Psoas muscle (tissue), 8 donors: ENCODE data around the gene PTPN3. TPM values are rescaled to one million over a fixed set of nuclear protein-coding genes. Genes with fewer than 3 reads are reported as not detected.

Experiments used
- ATAC-seq, 4 donors: fragments of 200-7000 bp; cut with Tn5 transposase; one replicate each; pipeline ENCODE4 v1.9.1; 2020; ENCODE audit warnings: moderate library complexity in 3 of 4, mild to moderate bottlenecking in 2 of 4
- DNase-seq, 2 donors: peaks; one replicate each; pipeline ENCODE4 v3.0.0-alpha.2; 2020
- H3K27ac ChIP-seq: fragments of 200-600 bp; one replicate; pipeline ENCODE4 v1.8.0; 2022
- H3K27me3 ChIP-seq, 3 donors: fragments of 200-600 bp in 1 of 3; one replicate each; pipeline versions ENCODE4 v1.6.1 to v1.8.0; 2013 to 2022; ENCODE audit warnings: low read length in 2 of 3, mild to moderate bottlenecking in 2 of 3, moderate library complexity in 1 of 3; ENCODE audit not compliant: insufficient read depth in 3 of 3
- H3K36me3 ChIP-seq, 2 donors: fragments of 200-600 bp in 1 of 2; one replicate each; pipeline versions ENCODE4 v1.6.1 to v1.8.0; 2013 to 2022; ENCODE audit warnings: low read depth in 1 of 2, mild to moderate bottlenecking in 1 of 2, moderate library complexity in 1 of 2; ENCODE audit not compliant: insufficient read depth in 1 of 2
- H3K4me1 ChIP-seq: fragments of 200-600 bp; one replicate; pipeline ENCODE4 v1.8.0; 2022
- H3K4me3 ChIP-seq: fragments of 200-600 bp; one replicate; pipeline ENCODE4 v1.8.0; 2022; ENCODE audit warnings: mild to moderate bottlenecking
- H3K9me3 ChIP-seq: fragments of 200-600 bp; one replicate; pipeline ENCODE4 v1.8.0; 2022
- CTCF ChIP-seq: fragments of 200-600 bp; IDR thresholded peaks from one replicate; pipeline ENCODE4 v1.8.0; 2022; ENCODE audit warnings: antibody characterized with exemption
- WGBS, 3 donors: extraction: QIAGEN DNeasy Blood & Tissue Kit; methylation state at CpG; one replicate each; pipeline versions ENCODE4 v1.1.6 to v1.1.7; 2013; 5-methylcytosine and 5-hydroxymethylcytosine counted together
- intact Hi-C, 2 donors: fragments of 100-400 bp; cut with DNase I; formaldehyde crosslinking; loops; one replicate each; pipeline versions ENCODE4 v1.11.0 to v1.14.2; 2022
- polyA plus RNA-seq, 3 donors: library from polyadenylated mRNA; stranded (reverse); fragments of 200-250 nt; gene quantifications; one replicate each; pipeline ENCODE4 v1.2.3, GENCODE V29; 2013
- total RNA-seq, 4 donors: library from RNA; stranded (reverse); fragmentation: NEBNext Ultra II Directional in 2 of 4; extraction: Animal tissue kit (Norgen Biotek cat#: 25700) in 2 of 4; gene quantifications; one replicate each; pipeline versions ENCODE4 v1.2.1 to v1.2.4, GENCODE V29; 2021 to 2023
- donor health status: healthy with polysubstance abuse.
- donor health status: DM: no; HTN: no; CAD: no; lungs with moderate emphysema.
- donor health status: Bipolar disorder and iron deficiency.
- donor health status: healthy.
- donor health status: DM: yes; HTN: yes; CAD: no.
- donor health status: DM: no; HTN: no; CAD: no.
- donor health status: DM: no; HTN: no; CAD: no.
- donor health status: DM: yes; HTN: yes; CAD: no.

Gene PTPN3
- total and polyA plus RNA-seq, 7 donors: 8.8 to 130 (median 46.5) TPM

GRCh38 chr9:109391176-109391575 lies 106.9 kb downstream of the PTPN3 start:
- no peaks in the 10 kb centered on the region for H3K4me1 ChIP-seq
- ATAC-seq: no peak
- H3K27ac ChIP-seq: no peak overlapping the region
- H3K4me3 ChIP-seq: no peak overlapping the region
- H3K27me3 ChIP-seq: no peaks in the 10 kb centered on the region
- no peak for TF ChIP-seq CTCF
- DNase-seq: no peak
- H3K9me3 ChIP-seq: no peaks in the 10 kb centered on the region
- WGBS, 3 donors: 63 to 75% (median 63%) methylated on average over 10 of the region's 10 CpGs
- H3K36me3 ChIP-seq: peaks cover 0 to 91% of the 10 kb centered on the region in 2 donors
- intact Hi-C loops: no loop called here

GRCh38 chr9:109387856-109388255 lies 110.3 kb downstream of the PTPN3 start:
- H3K36me3 ChIP-seq: peaks cover 0 to 96% of the 10 kb centered on the region in 2 donors

GRCh38 chr9:109387206-109387605 lies 110.9 kb downstream of the PTPN3 start:
- Histone ChIP-seq H3K4me3 (no peak overlapping the region), H3K27ac (no peak overlapping the region), H3K36me3 (peaks cover 0 to 96% of the 10 kb centered on the region in 2 donors), H3K4me1 (no peaks in the 10 kb centered on the region), H3K27me3 (no peaks in the 10 kb centered on the region), H3K9me3 (no peaks in the 10 kb centered on the region)
- 68 to 80% (median 76%) methylated on average over 3 of the region's 3 CpGs for WGBS, 3 donors
- intact Hi-C loops: no loop called here
- ATAC-seq: no peak
- no peak for DNase-seq
- TF ChIP-seq CTCF: no peak

More at GRCh38 chr9:109387856-109388255, 110.3 kb downstream of the PTPN3 start:
- Histone ChIP-seq H3K27me3 (no peaks in the 10 kb centered on the region), H3K27ac (no peak overlapping the region), H3K9me3 (no peaks in the 10 kb centered on the region), H3K4me3 (no peak overlapping the region), H3K4me1 (no peaks in the 10 kb centered on the region)
- DNase-seq (no peak), ATAC-seq (no peak)
- intact Hi-C loops: no loop called here
- no peak for TF ChIP-seq CTCF
- 85 to 91% (median 88%) methylated on average over 6 of the region's 6 CpGs for WGBS, 3 donors

GRCh38 chr9:109385499-109385898 lies 112.6 kb downstream of the PTPN3 start:
- ATAC-seq: no peak
- Histone ChIP-seq H3K9me3 (no peaks in the 10 kb centered on the region), H3K36me3 (peaks cover 0 to 100% of the 10 kb centered on the region in 2 donors), H3K4me3 (no peak overlapping the region), H3K27ac (no peak overlapping the region), H3K4me1 (no peaks in the 10 kb centered on the region), H3K27me3 (no peaks in the 10 kb centered on the region)
- no peak for TF ChIP-seq CTCF
- DNase-seq: no peak
- WGBS, 3 donors: 82 to 89% (median 88%) methylated on average over 3 of the region's 3 CpGs
- intact Hi-C loops: no loop called here

GRCh38 chr9:109383947-109384346 lies 114.2 kb downstream of the PTPN3 start:
- no peak for TF ChIP-seq CTCF
- Histone ChIP-seq H3K27ac (no peak overlapping the region), H3K27me3 (no peaks in the 10 kb centered on the region), H3K36me3 (peaks cover 0 to 100% of the 10 kb centered on the region in 2 donors), H3K9me3 (no peaks in the 10 kb centered on the region), H3K4me1 (no peaks in the 10 kb centered on the region), H3K4me3 (no peak overlapping the region)
- intact Hi-C loops: no loop called here
- no peak for DNase-seq
- WGBS, 3 donors: 88 to 90% (median 88%) methylated on average over 10 of the region's 10 CpGs
- no peak for ATAC-seq
